HG02759 (cell line): Measurements from ENCODE around the gene CSKMT.

ENCODE experiments used
- ATAC-seq: cut with Tn5 transposase; IDR thresholded peaks from one replicate; pipeline ENCODE4 v1.9.1; 2021; ENCODE audit warnings: mild to moderate bottlenecking, moderate library complexity; ENCODE audit not compliant: unreplicated experiment

CSKMT gene

DNA sequence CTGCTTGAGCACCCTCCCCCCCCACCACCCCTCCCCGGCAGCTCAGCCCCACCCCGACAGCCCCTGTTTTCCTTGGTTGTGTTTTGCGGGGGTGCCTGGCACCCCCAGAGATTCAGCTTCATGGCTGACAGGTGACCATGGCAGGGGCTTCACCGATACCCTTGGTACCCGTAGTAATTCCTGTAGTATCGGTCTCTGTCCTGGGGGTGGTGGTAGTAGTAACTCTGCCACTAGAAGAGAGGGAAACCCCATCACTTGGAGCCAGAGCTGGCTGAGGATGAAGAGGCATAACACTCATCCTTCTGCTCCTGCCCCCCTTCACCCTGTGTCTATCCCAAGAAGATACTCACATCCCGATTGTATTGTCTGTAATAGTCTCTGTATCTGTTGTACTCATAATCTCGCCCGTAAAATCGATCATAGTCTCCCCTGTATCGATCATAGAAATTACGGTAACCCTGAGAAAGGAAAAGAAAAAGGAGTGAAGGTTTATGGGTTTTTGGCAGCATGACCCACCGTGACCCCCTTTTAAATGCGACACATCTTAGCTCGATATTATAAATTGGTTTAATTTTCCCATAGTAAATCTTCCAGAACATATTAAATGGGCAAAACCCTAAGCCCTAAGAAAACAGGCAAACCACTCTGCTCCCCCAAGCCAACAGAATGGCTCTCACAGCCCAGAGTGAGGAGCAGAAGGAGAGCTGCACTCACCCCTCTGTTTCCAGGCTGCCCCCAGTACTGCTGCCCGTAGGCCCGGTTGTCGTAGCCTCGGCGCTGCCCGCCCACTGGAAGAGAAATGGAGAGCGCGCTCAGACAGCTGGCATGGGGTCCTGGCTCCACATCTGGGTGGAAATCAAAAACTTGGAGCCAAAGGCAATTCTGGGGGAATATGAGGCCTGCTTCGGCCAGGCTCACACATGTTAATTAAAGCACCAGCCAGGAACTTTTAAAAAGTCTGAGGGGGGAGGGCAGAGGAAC is 50.3 kb downstream of the CSKMT start:
- no peak for ATAC-seq

DNA sequence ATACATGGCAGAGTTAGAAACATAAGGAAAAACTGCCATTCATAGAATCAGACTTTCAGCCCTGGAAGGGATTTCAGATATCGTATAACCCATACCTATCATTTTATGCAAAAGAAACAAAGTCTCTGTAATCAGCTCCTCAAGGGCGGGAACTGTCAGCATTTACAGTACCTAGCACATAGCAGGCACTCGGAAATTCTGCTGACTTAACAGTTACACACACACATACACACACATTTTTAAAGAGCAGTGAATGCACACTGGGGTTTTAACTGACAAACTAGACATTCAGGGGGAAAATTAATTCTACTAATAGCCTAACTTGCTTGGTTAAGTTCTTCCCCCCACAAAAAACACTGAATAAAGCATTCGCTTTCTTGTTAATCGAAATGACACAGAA is 51.1 kb downstream of the CSKMT start:
- no peak for ATAC-seq

DNA sequence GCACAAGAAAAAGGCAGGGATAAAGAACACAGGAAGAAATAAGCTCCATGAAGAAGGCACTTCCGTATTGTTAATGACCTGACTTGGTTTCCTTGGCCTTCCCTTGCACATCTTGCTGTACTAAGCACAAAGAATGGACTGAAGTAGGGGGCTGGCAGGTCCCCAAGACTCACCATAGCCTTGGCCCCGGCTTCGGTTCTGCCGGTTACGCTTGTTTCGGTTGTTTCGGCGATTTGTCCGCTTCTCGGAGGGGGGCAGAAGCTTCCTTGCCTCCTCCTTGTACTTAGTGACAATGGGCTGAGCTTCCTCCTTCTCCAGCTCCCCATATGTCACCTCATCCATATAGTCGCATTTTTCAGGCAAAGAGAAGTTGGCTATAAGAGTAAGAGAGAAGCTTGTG is 51.7 kb downstream of the CSKMT start:
- ATAC-seq = no peak
